C4-2B (cell line): Measurements from ENCODE around the gene TUBA4B.

Experiments
- ZFX ChIP-seq: fragments of 450-650 bp; IDR thresholded peaks from 2 replicates; pipeline ENCODE4 v1.6.1; 2017
- TF ChIP-seq, protein P1 (sequence below): fragments of 450-650 bp; conservative IDR thresholded peaks from 2 replicates; pipeline ENCODE4 v1.5.1; 2017; ENCODE audit warnings: mild to moderate bottlenecking

DNA sequence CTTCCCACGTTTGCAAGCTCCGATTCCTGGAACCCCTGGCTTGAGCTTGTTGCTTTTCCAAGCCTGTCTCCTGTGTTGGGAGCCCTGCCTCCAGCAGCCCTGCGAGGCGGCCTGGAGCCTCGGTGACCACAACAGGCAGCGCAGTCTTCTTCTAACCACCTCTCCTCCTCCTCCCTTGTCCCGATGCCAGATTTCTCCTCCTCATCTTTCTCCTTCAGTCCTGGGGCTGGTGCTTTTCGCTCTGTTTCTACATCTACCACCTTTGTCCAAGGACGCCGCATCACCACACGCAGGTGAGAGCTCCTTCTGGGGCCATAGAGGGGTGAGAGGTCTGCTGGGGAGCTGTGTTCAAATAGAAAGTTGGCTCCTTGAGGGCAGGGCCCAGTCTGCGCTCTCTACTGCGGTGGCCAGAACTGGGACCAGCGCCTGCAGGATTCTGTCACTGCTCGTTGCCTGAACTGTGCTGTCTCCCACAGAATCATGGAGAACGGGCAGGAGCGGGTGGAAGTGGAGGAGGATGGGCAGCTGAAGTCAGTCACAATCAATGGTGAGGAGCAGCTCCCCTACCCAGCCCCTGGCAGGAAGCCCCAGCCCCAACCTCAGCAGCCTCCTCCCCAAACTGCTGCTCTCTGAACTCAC lies 30.0 kb downstream of the TUBA4B start:
- TF ChIP-seq, protein P1, sequence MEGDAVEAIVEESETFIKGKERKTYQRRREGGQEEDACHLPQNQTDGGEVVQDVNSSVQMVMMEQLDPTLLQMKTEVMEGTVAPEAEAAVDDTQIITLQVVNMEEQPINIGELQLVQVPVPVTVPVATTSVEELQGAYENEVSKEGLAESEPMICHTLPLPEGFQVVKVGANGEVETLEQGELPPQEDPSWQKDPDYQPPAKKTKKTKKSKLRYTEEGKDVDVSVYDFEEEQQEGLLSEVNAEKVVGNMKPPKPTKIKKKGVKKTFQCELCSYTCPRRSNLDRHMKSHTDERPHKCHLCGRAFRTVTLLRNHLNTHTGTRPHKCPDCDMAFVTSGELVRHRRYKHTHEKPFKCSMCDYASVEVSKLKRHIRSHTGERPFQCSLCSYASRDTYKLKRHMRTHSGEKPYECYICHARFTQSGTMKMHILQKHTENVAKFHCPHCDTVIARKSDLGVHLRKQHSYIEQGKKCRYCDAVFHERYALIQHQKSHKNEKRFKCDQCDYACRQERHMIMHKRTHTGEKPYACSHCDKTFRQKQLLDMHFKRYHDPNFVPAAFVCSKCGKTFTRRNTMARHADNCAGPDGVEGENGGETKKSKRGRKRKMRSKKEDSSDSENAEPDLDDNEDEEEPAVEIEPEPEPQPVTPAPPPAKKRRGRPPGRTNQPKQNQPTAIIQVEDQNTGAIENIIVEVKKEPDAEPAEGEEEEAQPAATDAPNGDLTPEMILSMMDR, result no peak
- no peak for TF ChIP-seq ZFX
